Measurements from ENCODE around the gene GALNT10. TPM values are rescaled to one million over a fixed set of nuclear protein-coding genes. Genes with fewer than 3 reads are reported as not detected.

GALNT10 gene
- polyA plus RNA-seq, 2 of the 4 experiments (the other 2 are of a cell fraction) = 110 to 156 TPM

DNA sequence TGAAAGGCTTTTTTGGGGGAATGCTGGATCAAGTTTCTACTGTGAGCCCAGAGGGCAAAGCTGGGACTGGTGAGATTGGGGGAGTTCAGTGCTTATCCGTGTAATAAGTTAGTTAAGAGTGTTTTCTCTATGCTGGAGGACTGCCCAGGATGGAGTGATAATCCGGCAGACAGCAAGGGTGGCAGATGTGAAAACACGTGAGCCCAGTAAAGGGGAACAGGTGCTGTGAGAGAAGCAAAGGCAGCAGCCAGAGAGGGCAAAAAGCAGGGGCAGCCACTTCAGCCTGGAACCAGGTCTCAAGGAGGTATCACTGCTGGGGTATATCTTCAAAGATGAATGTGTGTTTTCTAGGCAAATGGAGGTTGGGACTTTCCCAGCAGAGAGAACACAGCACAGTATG, 53.9 kb downstream of the GALNT10 start:
- ChIA-PET CTCF (interaction anchor here (0.6 to 1.4 kb wide), 2 partner anchors 8 to 45 kb away, joined by 3 to 5 read pairs; no protein-coding TSS in a partner anchor), POLR2A (no interaction called here)
- FAIRE-seq (no peak), DNase-seq (ENCODE audit: low read depth in 1 of 2, low spot score in 1 of 2) (no peak), ATAC-seq (no peak)
- Histone ChIP-seq H3K4me1 (peaks cover 30% of the 10 kb centered on the region), H3K9me3 (no peaks in the 10 kb centered on the region), H3K4me2 (no peak overlapping the region), H3K4me3 (no peak overlapping the region), H3K27ac (no peak overlapping the region)
- TF ChIP-seq, protein P1, sequence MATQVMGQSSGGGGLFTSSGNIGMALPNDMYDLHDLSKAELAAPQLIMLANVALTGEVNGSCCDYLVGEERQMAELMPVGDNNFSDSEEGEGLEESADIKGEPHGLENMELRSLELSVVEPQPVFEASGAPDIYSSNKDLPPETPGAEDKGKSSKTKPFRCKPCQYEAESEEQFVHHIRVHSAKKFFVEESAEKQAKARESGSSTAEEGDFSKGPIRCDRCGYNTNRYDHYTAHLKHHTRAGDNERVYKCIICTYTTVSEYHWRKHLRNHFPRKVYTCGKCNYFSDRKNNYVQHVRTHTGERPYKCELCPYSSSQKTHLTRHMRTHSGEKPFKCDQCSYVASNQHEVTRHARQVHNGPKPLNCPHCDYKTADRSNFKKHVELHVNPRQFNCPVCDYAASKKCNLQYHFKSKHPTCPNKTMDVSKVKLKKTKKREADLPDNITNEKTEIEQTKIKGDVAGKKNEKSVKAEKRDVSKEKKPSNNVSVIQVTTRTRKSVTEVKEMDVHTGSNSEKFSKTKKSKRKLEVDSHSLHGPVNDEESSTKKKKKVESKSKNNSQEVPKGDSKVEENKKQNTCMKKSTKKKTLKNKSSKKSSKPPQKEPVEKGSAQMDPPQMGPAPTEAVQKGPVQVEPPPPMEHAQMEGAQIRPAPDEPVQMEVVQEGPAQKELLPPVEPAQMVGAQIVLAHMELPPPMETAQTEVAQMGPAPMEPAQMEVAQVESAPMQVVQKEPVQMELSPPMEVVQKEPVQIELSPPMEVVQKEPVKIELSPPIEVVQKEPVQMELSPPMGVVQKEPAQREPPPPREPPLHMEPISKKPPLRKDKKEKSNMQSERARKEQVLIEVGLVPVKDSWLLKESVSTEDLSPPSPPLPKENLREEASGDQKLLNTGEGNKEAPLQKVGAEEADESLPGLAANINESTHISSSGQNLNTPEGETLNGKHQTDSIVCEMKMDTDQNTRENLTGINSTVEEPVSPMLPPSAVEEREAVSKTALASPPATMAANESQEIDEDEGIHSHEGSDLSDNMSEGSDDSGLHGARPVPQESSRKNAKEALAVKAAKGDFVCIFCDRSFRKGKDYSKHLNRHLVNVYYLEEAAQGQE (IDR thresholded peaks at IDR 0.05) = no peak
- TF ChIP-seq GATA3 (IDR thresholded peaks at IDR 0.05; ENCODE audit: borderline replicate concordance) (no peak), TFCP2L1 (CRISPR knock-in tag; IDR thresholded peaks at IDR 0.05) (no peak), NFE2L2 (conservative IDR thresholded peaks at IDR 0.05; ENCODE audit: low read length) (no peak), KDM5A (IDR thresholded peaks at IDR 0.05) (no peak), ZFP36 (IDR thresholded peaks at IDR 0.05; ENCODE audit: borderline replicate concordance, partially characterized antibody) (no peak), HDAC2 (IDR thresholded peaks at IDR 0.05) (no peak), FOSB (CRISPR knock-in tag; IDR thresholded peaks at IDR 0.05) (no peak), POLR2AphosphoS2 (conservative IDR thresholded peaks at IDR 0.05; ENCODE audit: low read length) (no peak)
- 89% methylated on average over 3 of the region's 3 CpGs for WGBS (ENCODE audit: missing lambda C conversion rate)

DNA sequence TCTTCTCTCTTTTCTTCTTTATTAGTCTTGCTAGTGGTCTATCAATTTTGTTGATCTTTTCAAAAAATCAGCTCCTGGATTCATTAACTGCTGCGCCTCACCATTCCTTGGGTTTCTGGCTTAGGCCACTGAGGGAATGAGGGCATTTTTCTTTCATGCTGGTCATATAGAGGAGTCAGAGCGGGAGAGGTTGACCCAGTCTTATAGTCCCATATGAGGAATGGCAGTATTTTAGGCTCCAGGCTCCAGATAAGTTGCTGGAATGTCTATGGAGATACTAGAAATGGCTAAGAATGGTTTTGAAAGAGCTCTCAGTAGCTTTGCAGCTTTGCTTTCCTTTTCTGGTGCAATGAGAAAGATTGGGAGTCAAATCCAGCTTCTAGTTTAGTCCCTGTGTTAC, 58.2 kb downstream of the GALNT10 start:
- DNase-seq (ENCODE audit: low read depth in 1 of 2, low spot score in 1 of 2) = no peak
- ChIA-PET POLR2A (no interaction called here), CTCF (interaction anchor here (0.6 to 1.8 kb wide), 2 partner anchors 24 to 57 kb away, joined by 3 to 4 read pairs; no protein-coding TSS in a partner anchor)
- no peak for FAIRE-seq
- H3K4me3 ChIP-seq = no peak overlapping the region
- peaks cover 8% of the 10 kb centered on the region; the same call in 1 of the 3 replicates for H3K4me1 ChIP-seq
- H3K9me3 ChIP-seq = no peaks in the 10 kb centered on the region
- H3K27ac ChIP-seq = no peak overlapping the region
- 88% methylated on average over 2 of the region's 2 CpGs for WGBS (ENCODE audit: missing lambda C conversion rate)
- no peak overlapping the region for H3K4me2 ChIP-seq
- no peak for ATAC-seq
- TF ChIP-seq CEBPB (IDR thresholded peaks at IDR 0.05) (no peak), TP53 (CRISPR knock-in tag; IDR thresholded peaks at IDR 0.05) (no peak), HDAC2 (IDR thresholded peaks at IDR 0.05) (no peak), CBX2 (IDR thresholded peaks at IDR 0.05; ENCODE audit: borderline replicate concordance, low read depth) (no peak), RFX5 (IDR thresholded peaks at IDR 0.05) (no peak), EHF (CRISPR knock-in tag; IDR thresholded peaks at IDR 0.05) (no peak), MAFK (IDR thresholded peaks at IDR 0.05; ENCODE audit: partially characterized antibody) (no peak)
- TF ChIP-seq, protein P1 (IDR thresholded peaks at IDR 0.05) = no peak
- TF ChIP-seq, protein P2, sequence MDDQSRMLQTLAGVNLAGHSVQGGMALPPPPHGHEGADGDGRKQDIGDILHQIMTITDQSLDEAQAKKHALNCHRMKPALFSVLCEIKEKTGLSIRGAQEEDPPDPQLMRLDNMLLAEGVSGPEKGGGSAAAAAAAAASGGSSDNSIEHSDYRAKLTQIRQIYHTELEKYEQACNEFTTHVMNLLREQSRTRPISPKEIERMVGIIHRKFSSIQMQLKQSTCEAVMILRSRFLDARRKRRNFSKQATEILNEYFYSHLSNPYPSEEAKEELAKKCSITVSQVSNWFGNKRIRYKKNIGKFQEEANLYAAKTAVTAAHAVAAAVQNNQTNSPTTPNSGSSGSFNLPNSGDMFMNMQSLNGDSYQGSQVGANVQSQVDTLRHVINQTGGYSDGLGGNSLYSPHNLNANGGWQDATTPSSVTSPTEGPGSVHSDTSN (IDR thresholded peaks at IDR 0.05) = no peak
- TF ChIP-seq, protein P3, sequence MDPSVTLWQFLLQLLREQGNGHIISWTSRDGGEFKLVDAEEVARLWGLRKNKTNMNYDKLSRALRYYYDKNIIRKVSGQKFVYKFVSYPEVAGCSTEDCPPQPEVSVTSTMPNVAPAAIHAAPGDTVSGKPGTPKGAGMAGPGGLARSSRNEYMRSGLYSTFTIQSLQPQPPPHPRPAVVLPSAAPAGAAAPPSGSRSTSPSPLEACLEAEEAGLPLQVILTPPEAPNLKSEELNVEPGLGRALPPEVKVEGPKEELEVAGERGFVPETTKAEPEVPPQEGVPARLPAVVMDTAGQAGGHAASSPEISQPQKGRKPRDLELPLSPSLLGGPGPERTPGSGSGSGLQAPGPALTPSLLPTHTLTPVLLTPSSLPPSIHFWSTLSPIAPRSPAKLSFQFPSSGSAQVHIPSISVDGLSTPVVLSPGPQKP (IDR thresholded peaks at IDR 0.05; ENCODE audit: low read depth, low read length) = no peak
